ENCODE results near the gene PELI2.

The PELI2 gene

GRCh38 chr14:56173365-56173922 is 55.2 kb downstream of the PELI2 start:
- peak in 1 of 2 experiments; percentile 25 for DNase-seq

- no peak for DNase-seq
These were observed 57.6 kb downstream of the PELI2 start for GRCh38 chr14:56175773-56176172.

- DNase-seq, result no peak
These were observed 58.3 kb downstream of the PELI2 start for GRCh38 chr14:56176530-56176929.

- DNase-seq, result no peak
These were observed 58.8 kb downstream of the PELI2 start for GRCh38 chr14:56177036-56177435.

GRCh38 chr14:56180754-56181542 is 62.7 kb downstream of the PELI2 start:
- no peak for DNase-seq

- DNase-seq, result no peak
These were observed 63.5 kb downstream of the PELI2 start for GRCh38 chr14:56181681-56182085.

GRCh38 chr14:56182410-56182809 is 64.2 kb downstream of the PELI2 start:
- DNase-seq, result no peak

GRCh38 chr14:56183631-56184157 is 65.5 kb downstream of the PELI2 start:
- DNase-seq, result no peak

GRCh38 chr14:56185992-56186391 is 67.8 kb downstream of the PELI2 start:
- peak; percentile 95 to 97 for DNase-seq

- DNase-seq, result no peak
These were observed 69.5 kb downstream of the PELI2 start for GRCh38 chr14:56187736-56188135.

- peak in 1 of 2 experiments; percentile 55 for DNase-seq
These were observed 71.1 kb downstream of the PELI2 start for GRCh38 chr14:56189307-56189706.

GRCh38 chr14:56193347-56193746 is 75.1 kb downstream of the PELI2 start:
- DNase-seq, result no peak

GRCh38 chr14:56194042-56194441 is 75.8 kb downstream of the PELI2 start:
- DNase-seq, result no peak

GRCh38 chr14:56195223-56195622 is 77.0 kb downstream of the PELI2 start:
- DNase-seq, result peak in 1 of 2 experiments; percentile 70

- DNase-seq, result peak; percentile 95 to 97
These were observed 77.5 kb downstream of the PELI2 start for GRCh38 chr14:56195704-56196103.

- peak in 1 of 2 experiments; percentile 67 for DNase-seq
These were observed 78.1 kb downstream of the PELI2 start for GRCh38 chr14:56196274-56196673.

GRCh38 chr14:56197150-56197549 is 78.9 kb downstream of the PELI2 start:
- DNase-seq, result no peak

- DNase-seq, result no peak
These were observed 80.2 kb downstream of the PELI2 start for GRCh38 chr14:56198438-56198837.

GRCh38 chr14:56199095-56199981 is 81.1 kb downstream of the PELI2 start:
- no peak for DNase-seq

GRCh38 chr14:56199982-56200577 is 81.9 kb downstream of the PELI2 start:
- no peak for DNase-seq

GRCh38 chr14:56202256-56202655 is 84.0 kb downstream of the PELI2 start:
- peak in 1 of 2 experiments; percentile 16 for DNase-seq

- no peak for DNase-seq
These were observed 87.7 kb downstream of the PELI2 start for GRCh38 chr14:56205881-56206280.

- DNase-seq, result no peak
These were observed 88.4 kb downstream of the PELI2 start for GRCh38 chr14:56206596-56206995.

Data from NCI-H524 (cell line).